ENCODE measurements around the gene ASAP2. TPM values are rescaled to one million over a fixed set of nuclear protein-coding genes. Genes with fewer than 3 reads are reported as not detected.
A peak's percentile ranks its signal among the peaks of the same experiment; 100 is the strongest.
"Not testable (repeated sequence)": the region's sequence is repeated elsewhere in the genome, so short reads cannot be mapped to it uniquely, and the experiment has no call there.

The ASAP2 gene
- polyA plus RNA-seq, 1 experiment, result 30.0 TPM

- Histone ChIP-seq H3K9me3 (ENCODE audit: control insufficient read depth, insufficient read depth, low read length) (no peaks in the 10 kb centered on the region; the same call in 1 of the 2 replicates), H3K27me3 (ENCODE audit: control insufficient read depth, insufficient read depth, low read length) (no peaks in the 10 kb centered on the region), H3K4me3 (ENCODE audit: low read depth, low read length) (no peak overlapping the region), H3K27ac (ENCODE audit: low read depth, low read length) (peak overlapping the region; percentile 31)
- no peak for TF ChIP-seq CTCF (IDR thresholded peaks at IDR 0.05; ENCODE audit: low read depth, low read length)
- no peak for DNase-seq (ENCODE audit: low read depth, low spot score)
- ChIA-PET POLR2A (no interaction called here), CTCF (no interaction called here)
Observed at GRCh38 chr2:9264301-9264700, 57.7 kb downstream of the ASAP2 start.

- H3K9me3 ChIP-seq (ENCODE audit: control insufficient read depth, insufficient read depth, low read length), result no peaks in the 10 kb centered on the region
- no peak overlapping the region for H3K4me3 ChIP-seq (ENCODE audit: low read depth, low read length)
- H3K27me3 ChIP-seq (ENCODE audit: control insufficient read depth, insufficient read depth, low read length), result no peaks in the 10 kb centered on the region
- ChIA-PET POLR2A (no interaction called here), CTCF (no interaction called here)
- TF ChIP-seq CTCF (IDR thresholded peaks at IDR 0.05; ENCODE audit: low read depth, low read length), result no peak
- DNase-seq (ENCODE audit: low read depth, low spot score), result no peak
- H3K27ac ChIP-seq (ENCODE audit: low read depth, low read length), result no peak overlapping the region
Observed at GRCh38 chr2:9266711-9267110, 60.1 kb downstream of the ASAP2 start.

- DNase-seq (ENCODE audit: low read depth, low spot score); H3K27me3 ChIP-seq (ENCODE audit: control insufficient read depth, insufficient read depth, low read length); POLR2A ChIA-PET; H3K27ac ChIP-seq (ENCODE audit: low read depth, low read length); H3K9me3 ChIP-seq (ENCODE audit: control insufficient read depth, insufficient read depth, low read length); H3K4me3 ChIP-seq (ENCODE audit: low read depth, low read length): not testable (repeated sequence)
- CTCF ChIA-PET, result interaction anchor here (0.6 kb wide), 1 partner anchor 155 kb away, joined by 5 read pairs; no protein-coding TSS in a partner anchor
Observed at GRCh38 chr2:9267286-9267685, 60.7 kb downstream of the ASAP2 start.

GRCh38 chr2:9268301-9269080, 61.9 kb downstream of the ASAP2 start:
- no peak overlapping the region for H3K4me3 ChIP-seq (ENCODE audit: low read depth, low read length)
- no peak overlapping the region for H3K27ac ChIP-seq (ENCODE audit: low read depth, low read length)
- H3K27me3 ChIP-seq (ENCODE audit: control insufficient read depth, insufficient read depth, low read length), result no peaks in the 10 kb centered on the region
- no peaks in the 10 kb centered on the region for H3K9me3 ChIP-seq (ENCODE audit: control insufficient read depth, insufficient read depth, low read length)
- ChIA-PET CTCF (no interaction called here), POLR2A (no interaction called here)
- DNase-seq (ENCODE audit: low read depth, low spot score), result no peak
- no peak for TF ChIP-seq CTCF (IDR thresholded peaks at IDR 0.05; ENCODE audit: low read depth, low read length)

GRCh38 chr2:9269295-9269694, 62.7 kb downstream of the ASAP2 start:
- Histone ChIP-seq H3K27me3 (ENCODE audit: control insufficient read depth, insufficient read depth, low read length) (no peaks in the 10 kb centered on the region), H3K4me3 (ENCODE audit: low read depth, low read length) (no peak overlapping the region), H3K27ac (ENCODE audit: low read depth, low read length) (no peak overlapping the region), H3K9me3 (ENCODE audit: control insufficient read depth, insufficient read depth, low read length) (no peaks in the 10 kb centered on the region)
- POLR2A ChIA-PET, result no interaction called here
- CTCF ChIA-PET, result no interaction called here
- TF ChIP-seq CTCF (IDR thresholded peaks at IDR 0.05; ENCODE audit: low read depth, low read length), result no peak
- no peak for DNase-seq (ENCODE audit: low read depth, low spot score)
